Thyroid gland (tissue), 4 donors: ENCODE data around the gene ROS1. TPM values are rescaled to one million over a fixed set of nuclear protein-coding genes. Genes with fewer than 3 reads are reported as not detected.

Source experiments
- DNase-seq, 2 donors: peaks; one replicate each; pipeline ENCODE4 v3.0.0-alpha.2; 2019
- H3K27ac ChIP-seq, 3 donors: fragments of 200-600 bp; sonication (generic); 1 replicate in 2 of 3; 2 replicates in 1 of 3; pipeline ENCODE4 v1.5.1; 2016 to 2019; ENCODE audit warnings: mild to moderate bottlenecking in 1 of 3, moderate library complexity in 1 of 3
- H3K27me3 ChIP-seq: fragments of 200-600 bp; sonication (generic); one replicate; pipeline ENCODE4 v1.5.1; 2019
- H3K36me3 ChIP-seq, 2 donors: fragments of 200-600 bp; sonication (generic); one replicate each; pipeline ENCODE4 v1.5.1; 2016 to 2019
- H3K4me1 ChIP-seq, 2 donors: fragments of 200-600 bp; sonication (generic); one replicate each; pipeline ENCODE4 v1.5.1; 2017 to 2019
- H3K4me3 ChIP-seq, 3 donors: fragments of 200-600 bp; sonication (generic); replicated peaks in 1 of 3; 1 replicate in 2 of 3; 2 replicates in 1 of 3; pipeline ENCODE4 v1.5.1; 2016; ENCODE audit warnings: mild to moderate bottlenecking in 1 of 3
- H3K9me3 ChIP-seq: fragments of 200-600 bp; sonication (generic); one replicate; pipeline ENCODE4 v1.5.1; 2017
- POLR2A ChIP-seq, 2 donors: fragments of 450-650 bp; IDR thresholded peaks; one replicate each; pipeline ENCODE4 v1.6.1; 2017; ENCODE audit warnings: antibody characterized with exemption in 2 of 2, mild to moderate bottlenecking in 2 of 2, moderate library complexity in 1 of 2
- WGBS, 2 donors: methylation state at CpG; one replicate each; pipeline ENCODE4 v1.1.5; 2017; 5-methylcytosine and 5-hydroxymethylcytosine counted together
- intact Hi-C: fragments of 100-400 bp; cut with DNase I; formaldehyde crosslinking; loops from one replicate; pipeline ENCODE4 v1.15.1; 2023
- total RNA-seq, 4 donors: library from RNA; depleted of rRNA; stranded (reverse); fragments of >200 nt; gene quantifications; one replicate each; pipeline ENCODE4 v1.2.3, GENCODE V29; 2016
- TF ChIP-seq, protein P1 (sequence below), 6 experiments: fragments of 200-600 bp in 3 of 6; fragments of 450-650 bp in 3 of 6; sonication (generic) in 3 of 6; IDR thresholded peaks; one replicate each; pipeline ENCODE4 v1.5.1; 2016 to 2019; ENCODE audit warnings: antibody characterized with exemption in 6 of 6, mild to moderate bottlenecking in 2 of 6, inconsistent platforms in 1 of 6, moderate library complexity in 1 of 6

ROS1 gene
- total RNA-seq, 4 donors from 2014 or later = not detected

DNA sequence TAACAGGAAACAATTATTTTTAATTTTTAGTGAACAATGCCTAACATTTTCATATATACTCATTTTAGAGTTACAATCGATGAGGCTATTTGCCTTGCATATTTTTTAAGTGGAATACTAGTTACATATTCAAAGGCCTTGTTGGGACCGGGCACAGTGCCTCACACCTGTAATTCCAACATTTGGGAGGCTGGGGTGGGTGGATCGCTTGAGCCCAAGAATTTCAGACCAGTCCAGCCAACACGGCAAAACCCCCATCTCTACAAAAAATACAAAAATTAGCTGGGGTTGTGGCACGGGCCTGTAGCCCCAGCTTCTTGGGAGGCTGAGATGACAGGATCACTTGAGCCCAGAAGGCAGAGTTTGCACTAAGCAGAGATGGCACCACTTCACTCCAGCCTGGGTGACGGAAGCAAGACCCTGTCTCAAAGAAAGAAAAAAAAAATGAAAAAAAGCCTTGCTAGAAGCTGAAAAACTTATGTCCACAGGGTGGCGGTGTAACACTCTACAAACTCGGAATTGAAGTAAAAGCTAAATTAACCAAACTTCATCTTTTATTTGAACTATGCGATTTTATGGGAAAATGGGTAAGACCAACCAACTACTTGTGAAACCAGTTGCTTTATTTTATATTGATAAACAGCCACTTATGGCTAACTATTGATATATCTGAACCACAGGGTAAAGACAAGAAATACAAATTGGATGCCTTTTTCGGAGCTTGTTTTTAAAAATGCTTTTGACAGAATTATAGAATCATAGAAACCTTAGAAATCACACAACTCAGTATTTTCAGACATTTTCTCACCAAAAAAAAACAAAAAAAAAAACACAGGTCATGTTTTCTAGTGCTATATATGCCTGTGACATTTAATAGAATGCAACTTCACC, 24.1 kb upstream of the ROS1 start:
- 34 to 36% methylated on average over 10 of the region's 10 CpGs for WGBS, 2 donors
- H3K36me3 ChIP-seq = no peaks in the 10 kb centered on the region
- intact Hi-C loops = loop anchor here (2.0 to 5.0 kb wide), 2 partner anchors 107 to 158 kb away; no protein-coding TSS in a partner anchor
- no peak overlapping the region for H3K27ac ChIP-seq
- peaks cover 7 to 8% of the 10 kb centered on the region in 2 donors for H3K4me1 ChIP-seq
- TF ChIP-seq, protein P1, sequence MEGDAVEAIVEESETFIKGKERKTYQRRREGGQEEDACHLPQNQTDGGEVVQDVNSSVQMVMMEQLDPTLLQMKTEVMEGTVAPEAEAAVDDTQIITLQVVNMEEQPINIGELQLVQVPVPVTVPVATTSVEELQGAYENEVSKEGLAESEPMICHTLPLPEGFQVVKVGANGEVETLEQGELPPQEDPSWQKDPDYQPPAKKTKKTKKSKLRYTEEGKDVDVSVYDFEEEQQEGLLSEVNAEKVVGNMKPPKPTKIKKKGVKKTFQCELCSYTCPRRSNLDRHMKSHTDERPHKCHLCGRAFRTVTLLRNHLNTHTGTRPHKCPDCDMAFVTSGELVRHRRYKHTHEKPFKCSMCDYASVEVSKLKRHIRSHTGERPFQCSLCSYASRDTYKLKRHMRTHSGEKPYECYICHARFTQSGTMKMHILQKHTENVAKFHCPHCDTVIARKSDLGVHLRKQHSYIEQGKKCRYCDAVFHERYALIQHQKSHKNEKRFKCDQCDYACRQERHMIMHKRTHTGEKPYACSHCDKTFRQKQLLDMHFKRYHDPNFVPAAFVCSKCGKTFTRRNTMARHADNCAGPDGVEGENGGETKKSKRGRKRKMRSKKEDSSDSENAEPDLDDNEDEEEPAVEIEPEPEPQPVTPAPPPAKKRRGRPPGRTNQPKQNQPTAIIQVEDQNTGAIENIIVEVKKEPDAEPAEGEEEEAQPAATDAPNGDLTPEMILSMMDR (IDR thresholded peaks at IDR 0.05) = peak; percentile 48 to 86 (median 67)
- TF ChIP-seq POLR2A (IDR thresholded peaks at IDR 0.05) = no peak
- no peaks in the 10 kb centered on the region for H3K9me3 ChIP-seq
- no peaks in the 10 kb centered on the region for H3K27me3 ChIP-seq
- peak; percentile 64 to 67 for DNase-seq
- H3K4me3 ChIP-seq = no peak overlapping the region

DNA sequence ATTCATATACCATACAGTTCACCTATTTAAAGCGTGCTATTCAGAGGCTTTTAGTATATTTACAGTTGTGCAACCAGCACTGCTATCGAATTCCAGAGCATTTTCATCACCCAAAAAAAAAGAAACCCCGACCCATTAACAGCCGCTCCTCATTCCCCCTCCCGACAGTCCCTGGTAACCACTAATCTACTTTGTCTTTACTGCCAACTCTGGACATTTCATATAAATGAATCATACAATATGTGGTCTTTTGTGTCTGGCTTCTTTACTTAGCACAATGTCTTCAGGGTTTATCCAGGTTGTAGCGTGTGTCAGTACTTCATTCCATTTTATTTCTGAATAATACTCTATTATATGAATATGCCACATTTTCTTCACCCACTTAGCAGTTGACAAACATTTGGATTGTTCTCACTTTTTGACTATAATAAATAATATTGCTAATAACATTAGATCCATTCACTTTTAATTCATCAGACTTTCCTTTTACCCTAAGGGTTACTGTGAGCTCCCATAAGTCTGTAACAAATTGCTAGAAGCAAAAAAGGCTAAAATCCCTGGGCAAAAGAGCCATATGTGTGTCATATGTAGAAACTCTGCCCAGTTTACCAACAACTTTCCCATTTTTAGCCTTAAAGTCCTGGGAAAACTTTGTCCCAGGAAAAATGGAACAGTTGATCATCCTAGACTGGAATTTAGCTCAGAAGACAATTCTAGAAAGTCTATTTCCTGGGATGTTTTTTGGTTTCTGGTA, 23.2 kb upstream of the ROS1 start:
- H3K36me3 ChIP-seq = no peaks in the 10 kb centered on the region
- intact Hi-C loops = loop anchor here (2.0 kb wide), 1 partner anchor 108 kb away; no protein-coding TSS in a partner anchor
- TF ChIP-seq, protein P1 (IDR thresholded peaks at IDR 0.05) = no peak
- no peak for TF ChIP-seq POLR2A (IDR thresholded peaks at IDR 0.05)
- H3K27ac ChIP-seq = no peak overlapping the region
- H3K27me3 ChIP-seq = no peaks in the 10 kb centered on the region
- H3K4me1 ChIP-seq = peaks cover 7 to 8% of the 10 kb centered on the region in 2 donors
- H3K9me3 ChIP-seq = no peaks in the 10 kb centered on the region
- WGBS, 2 donors = 73 to 83% methylated on average over 6 of the region's 6 CpGs
- H3K4me3 ChIP-seq = no peak overlapping the region
- no peak for DNase-seq

DNA sequence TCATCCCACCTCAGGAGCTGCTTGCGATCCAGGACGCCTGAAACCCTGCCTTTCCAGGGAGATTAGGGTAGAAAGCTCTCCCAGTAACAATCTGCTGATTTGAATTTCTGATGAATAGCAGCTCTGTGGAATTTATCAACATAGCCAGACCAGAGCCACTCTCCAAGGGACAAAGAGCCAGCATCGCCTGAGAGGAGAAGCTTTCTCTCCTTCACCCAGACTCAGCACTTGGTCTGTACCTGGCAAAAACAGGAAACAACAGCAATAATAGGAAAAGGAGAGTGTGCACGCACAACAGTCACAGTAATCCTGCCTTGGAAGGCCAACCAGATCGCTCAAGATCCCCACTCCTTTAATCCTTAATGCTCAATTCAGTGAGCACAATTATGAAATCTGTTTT, 22.3 kb upstream of the ROS1 start:
- no peaks in the 10 kb centered on the region for H3K36me3 ChIP-seq
- intact Hi-C loops = loop anchor here (2.0 kb wide), 1 partner anchor 109 kb away; no protein-coding TSS in a partner anchor
- 70 to 71% methylated on average over 5 of the region's 5 CpGs for WGBS, 2 donors
- no peaks in the 10 kb centered on the region for H3K9me3 ChIP-seq
- DNase-seq = no peak
- H3K27ac ChIP-seq = no peak overlapping the region
- TF ChIP-seq, protein P1 (IDR thresholded peaks at IDR 0.05) = no peak
- TF ChIP-seq POLR2A (IDR thresholded peaks at IDR 0.05) = no peak
- no peak overlapping the region for H3K4me3 ChIP-seq
- H3K27me3 ChIP-seq = no peaks in the 10 kb centered on the region
- peaks cover 7 to 8% of the 10 kb centered on the region in 2 donors for H3K4me1 ChIP-seq

DNA sequence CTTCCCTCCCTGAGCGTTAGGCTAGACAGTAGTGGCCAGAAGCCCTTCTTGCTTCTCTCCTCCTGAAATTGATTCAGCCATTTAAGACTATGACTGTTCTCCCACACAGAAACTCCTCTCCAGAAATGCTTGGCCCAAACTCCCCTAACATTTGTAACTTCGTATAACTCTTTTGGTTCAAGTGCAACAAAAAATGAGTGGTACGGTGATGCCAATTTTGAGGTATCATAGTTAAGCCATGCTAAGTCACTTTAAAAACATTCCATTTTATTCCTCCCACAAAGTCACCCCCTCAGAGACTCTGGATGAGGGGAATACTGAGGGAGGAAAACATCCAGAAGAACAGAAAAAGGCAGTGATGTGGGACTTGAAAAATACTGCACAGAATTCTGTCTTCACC, 21.1 kb upstream of the ROS1 start:
- no peak overlapping the region for H3K4me3 ChIP-seq
- H3K27ac ChIP-seq = no peak overlapping the region
- intact Hi-C loops = no loop called here
- H3K9me3 ChIP-seq = no peaks in the 10 kb centered on the region
- WGBS, 2 donors = 39% methylated on average over 3 of the region's 3 CpGs
- H3K36me3 ChIP-seq = no peaks in the 10 kb centered on the region
- H3K4me1 ChIP-seq = peaks cover 4% of the 10 kb centered on the region in 2 donors
- TF ChIP-seq, protein P1 (IDR thresholded peaks at IDR 0.05) = no peak
- TF ChIP-seq POLR2A (IDR thresholded peaks at IDR 0.05) = no peak
- no peaks in the 10 kb centered on the region for H3K27me3 ChIP-seq
- DNase-seq = no peak
